Thyroid gland (tissue), 4 donors: Measurements from ENCODE around the gene CCDC78. TPM values are rescaled to one million over a fixed set of nuclear protein-coding genes. Genes with fewer than 3 reads are reported as not detected.

Experiments
- DNase-seq, 2 donors: peaks; one replicate each; pipeline ENCODE4 v3.0.0-alpha.2; 2019
- H3K27ac ChIP-seq, 3 donors: fragments of 200-600 bp; sonication (generic); 1 replicate in 2 of 3; 2 replicates in 1 of 3; pipeline ENCODE4 v1.5.1; 2016 to 2019; ENCODE audit warnings: mild to moderate bottlenecking in 1 of 3, moderate library complexity in 1 of 3
- H3K27me3 ChIP-seq: fragments of 200-600 bp; sonication (generic); one replicate; pipeline ENCODE4 v1.5.1; 2019
- H3K36me3 ChIP-seq, 2 donors: fragments of 200-600 bp; sonication (generic); one replicate each; pipeline ENCODE4 v1.5.1; 2016 to 2019
- H3K4me1 ChIP-seq, 2 donors: fragments of 200-600 bp; sonication (generic); one replicate each; pipeline ENCODE4 v1.5.1; 2017 to 2019
- H3K4me3 ChIP-seq, 3 donors: fragments of 200-600 bp; sonication (generic); replicated peaks in 1 of 3; 1 replicate in 2 of 3; 2 replicates in 1 of 3; pipeline ENCODE4 v1.5.1; 2016; ENCODE audit warnings: mild to moderate bottlenecking in 1 of 3
- H3K9me3 ChIP-seq: fragments of 200-600 bp; sonication (generic); one replicate; pipeline ENCODE4 v1.5.1; 2017
- CTCF ChIP-seq, 6 experiments: fragments of 200-600 bp in 3 of 6; fragments of 450-650 bp in 3 of 6; sonication (generic) in 3 of 6; IDR thresholded peaks; one replicate each; pipeline ENCODE4 v1.5.1; 2016 to 2019; ENCODE audit warnings: antibody characterized with exemption in 6 of 6, mild to moderate bottlenecking in 2 of 6, inconsistent platforms in 1 of 6, moderate library complexity in 1 of 6
- POLR2A ChIP-seq, 2 donors: fragments of 450-650 bp; IDR thresholded peaks; one replicate each; pipeline ENCODE4 v1.6.1; 2017; ENCODE audit warnings: antibody characterized with exemption in 2 of 2, mild to moderate bottlenecking in 2 of 2, moderate library complexity in 1 of 2
- WGBS, 2 donors: methylation state at CpG; one replicate each; pipeline ENCODE4 v1.1.5; 2017; 5-methylcytosine and 5-hydroxymethylcytosine counted together
- intact Hi-C: fragments of 100-400 bp; cut with DNase I; formaldehyde crosslinking; loops from one replicate; pipeline ENCODE4 v1.15.1; 2023
- total RNA-seq, 4 donors: library from RNA; depleted of rRNA; stranded (reverse); fragments of >200 nt; gene quantifications; one replicate each; pipeline ENCODE4 v1.2.3, GENCODE V29; 2016

CCDC78 gene
- total RNA-seq, 4 donors from 2014 or later, result 0.27 TPM; not detected in 3

GRCh38 chr16:704047-704446, 22.2 kb downstream of the CCDC78 start:
- Histone ChIP-seq H3K36me3 (no peaks in the 10 kb centered on the region), H3K27me3 (peaks cover 23% of the 10 kb centered on the region), H3K9me3 (no peaks in the 10 kb centered on the region), H3K4me1 (peaks cover 0 to 14% of the 10 kb centered on the region in 2 donors), H3K4me3 (no peak overlapping the region), H3K27ac (no peak overlapping the region)
- intact Hi-C loops, result loop anchor here (10.0 kb wide), 1 partner anchor 491 kb away; no protein-coding TSS in a partner anchor
- DNase-seq, result no peak
- TF ChIP-seq CTCF (IDR thresholded peaks at IDR 0.05) (no peak), POLR2A (IDR thresholded peaks at IDR 0.05) (no peak)
- WGBS, 2 donors, result 58 to 84% methylated on average over 4 to 5 of the region's 7 CpGs

DNA sequence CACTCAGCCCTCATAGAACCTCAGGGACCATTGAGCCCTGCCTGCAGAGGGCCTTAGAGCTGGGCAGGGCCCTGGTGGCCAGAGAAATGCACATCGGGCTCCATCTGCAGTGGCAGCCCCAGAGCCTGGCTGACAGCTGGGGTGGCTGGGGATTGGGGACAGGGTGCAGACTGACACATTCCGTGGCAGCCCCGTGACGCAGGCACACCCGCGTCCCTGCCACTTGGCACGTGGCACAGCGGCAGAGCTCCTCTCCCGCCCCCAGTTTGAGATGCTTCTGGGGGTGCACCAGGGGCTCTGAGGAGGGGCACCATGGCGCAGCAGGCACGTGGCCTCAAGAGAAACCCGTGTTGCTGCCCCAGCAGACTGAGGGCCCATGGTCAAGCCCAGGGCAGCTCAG, 22.8 kb downstream of the CCDC78 start:
- TF ChIP-seq CTCF (IDR thresholded peaks at IDR 0.05) (no peak), POLR2A (IDR thresholded peaks at IDR 0.05) (no peak)
- no peak for DNase-seq
- Histone ChIP-seq H3K36me3 (no peaks in the 10 kb centered on the region), H3K27me3 (peaks cover 23% of the 10 kb centered on the region), H3K9me3 (no peaks in the 10 kb centered on the region), H3K27ac (no peak overlapping the region), H3K4me1 (peaks cover 0 to 14% of the 10 kb centered on the region in 2 donors), H3K4me3 (no peak overlapping the region)
- intact Hi-C loops, result loop anchor here (10.0 kb wide), 1 partner anchor 491 kb away; no protein-coding TSS in a partner anchor
- WGBS, 2 donors, result 60 to 84% methylated on average over 1 to 6 of the region's 12 CpGs

- peaks cover 0 to 14% of the 10 kb centered on the region in 2 donors for H3K4me1 ChIP-seq
- H3K27me3 ChIP-seq, result peaks cover 23% of the 10 kb centered on the region
- TF ChIP-seq CTCF (IDR thresholded peaks at IDR 0.05) (no peak), POLR2A (IDR thresholded peaks at IDR 0.05) (no peak)
- no peaks in the 10 kb centered on the region for H3K9me3 ChIP-seq
- 83 to 84% methylated on average over 19 of the region's 19 CpGs for WGBS, 2 donors
- H3K27ac ChIP-seq, result no peak overlapping the region
- DNase-seq, result no peak
- H3K36me3 ChIP-seq, result no peaks in the 10 kb centered on the region
- intact Hi-C loops, result loop anchor here (10.0 kb wide), 1 partner anchor 492 kb away; no protein-coding TSS in a partner anchor
- H3K4me3 ChIP-seq, result no peak overlapping the region
These were observed 23.9 kb downstream of the CCDC78 start for GRCh38 chr16:702341-702740.

DNA sequence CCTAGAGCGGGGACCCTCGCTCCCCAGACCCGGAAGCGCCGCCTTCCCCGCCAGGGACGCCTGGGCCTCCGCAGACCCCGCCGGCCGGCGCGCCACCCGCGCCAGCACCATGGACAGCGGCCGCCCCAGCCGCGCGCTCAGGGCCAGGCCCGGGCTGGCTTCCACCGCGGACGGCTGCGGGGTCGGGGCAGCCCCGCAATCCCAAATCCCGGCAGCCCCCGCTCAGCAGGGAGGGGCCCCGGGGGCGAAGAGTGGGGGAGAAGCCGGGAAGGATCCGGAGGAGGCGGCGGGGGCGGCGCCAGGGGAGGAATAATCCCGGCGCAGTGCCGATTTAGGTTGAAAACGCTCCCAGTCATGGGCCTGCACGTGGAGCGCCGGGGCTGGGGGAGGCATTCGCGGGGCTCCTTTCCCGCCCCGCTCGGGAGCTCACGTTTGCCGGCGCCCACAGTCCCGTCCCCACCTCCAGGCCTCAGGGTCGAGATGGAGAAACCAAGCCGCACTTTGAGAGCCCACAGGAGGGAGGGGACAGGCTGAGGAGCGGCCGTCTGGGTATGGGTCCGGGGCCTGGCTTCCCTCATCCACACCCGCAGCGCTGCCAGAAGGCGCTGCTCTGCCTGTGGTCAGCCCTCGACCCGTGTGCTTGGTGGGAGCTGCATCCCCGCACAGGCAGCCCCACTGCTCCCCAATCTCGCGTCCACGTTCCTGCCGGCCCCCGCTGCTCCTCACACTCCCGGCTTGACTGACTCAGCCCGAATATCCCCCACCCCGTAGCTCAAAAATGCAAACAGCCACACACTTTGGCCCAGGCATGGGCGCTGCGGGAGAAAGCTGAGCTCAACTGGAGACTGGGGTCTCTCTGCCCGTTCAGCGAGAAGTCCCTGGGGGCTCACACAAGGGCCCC, 25.3 kb downstream of the CCDC78 start:
- Histone ChIP-seq H3K27me3 (peaks cover 17% of the 10 kb centered on the region), H3K27ac (no peak overlapping the region), H3K36me3 (no peaks in the 10 kb centered on the region), H3K9me3 (no peaks in the 10 kb centered on the region), H3K4me1 (peaks cover under 1 to 18% of the 10 kb centered on the region in 2 donors), H3K4me3 (no peak overlapping the region)
- intact Hi-C loops, result loop anchor here (10.0 kb wide), 1 partner anchor 494 kb away; no protein-coding TSS in a partner anchor
- 9 to 10% methylated on average over 13 to 22 of the region's 76 CpGs for WGBS, 2 donors
- TF ChIP-seq CTCF (IDR thresholded peaks at IDR 0.05), result no peak
- no peak for TF ChIP-seq POLR2A (IDR thresholded peaks at IDR 0.05)
- no peak for DNase-seq
